Nephron (organoid): ENCODE data around the gene SYT1.

Source experiments
- H3K27ac Mint-ChIP-seq, 3 experiments: 2 replicates each; pipeline ENCODE4 v1.8.0; 2020; ENCODE audit warnings: mixed read lengths in 3 of 3, mild to moderate bottlenecking in 2 of 3, moderate library complexity in 1 of 3
- H3K27me3 Mint-ChIP-seq: 2 replicates; pipeline ENCODE4 v1.8.0; 2021; ENCODE audit warnings: low read depth, mild to moderate bottlenecking, moderate library complexity, mixed read lengths
- H3K36me3 Mint-ChIP-seq: 2 replicates; pipeline ENCODE4 v1.8.0; 2020; ENCODE audit warnings: low read depth, mixed read lengths
- H3K4me1 Mint-ChIP-seq: 2 replicates; pipeline ENCODE4 v1.8.0; 2020; ENCODE audit warnings: mixed read lengths
- H3K4me3 Mint-ChIP-seq, 3 experiments: 2 replicates each; pipeline ENCODE4 v1.8.0; 2020; ENCODE audit warnings: mild to moderate bottlenecking in 3 of 3, mixed read lengths in 3 of 3, moderate library complexity in 2 of 3
- H3K9me3 Mint-ChIP-seq: 2 replicates; pipeline ENCODE4 v1.8.0; 2020; ENCODE audit warnings: mixed read lengths
- TF ChIP-seq, protein P1 (sequence below), 3 experiments: fragments of 200-600 bp; sonication (generic); IDR thresholded peaks; one replicate each; pipeline ENCODE4 v1.5.0; 2021; ENCODE audit warnings: antibody characterized with exemption in 3 of 3; ENCODE audit not compliant: unreplicated experiment in 3 of 3

Gene SYT1

DNA sequence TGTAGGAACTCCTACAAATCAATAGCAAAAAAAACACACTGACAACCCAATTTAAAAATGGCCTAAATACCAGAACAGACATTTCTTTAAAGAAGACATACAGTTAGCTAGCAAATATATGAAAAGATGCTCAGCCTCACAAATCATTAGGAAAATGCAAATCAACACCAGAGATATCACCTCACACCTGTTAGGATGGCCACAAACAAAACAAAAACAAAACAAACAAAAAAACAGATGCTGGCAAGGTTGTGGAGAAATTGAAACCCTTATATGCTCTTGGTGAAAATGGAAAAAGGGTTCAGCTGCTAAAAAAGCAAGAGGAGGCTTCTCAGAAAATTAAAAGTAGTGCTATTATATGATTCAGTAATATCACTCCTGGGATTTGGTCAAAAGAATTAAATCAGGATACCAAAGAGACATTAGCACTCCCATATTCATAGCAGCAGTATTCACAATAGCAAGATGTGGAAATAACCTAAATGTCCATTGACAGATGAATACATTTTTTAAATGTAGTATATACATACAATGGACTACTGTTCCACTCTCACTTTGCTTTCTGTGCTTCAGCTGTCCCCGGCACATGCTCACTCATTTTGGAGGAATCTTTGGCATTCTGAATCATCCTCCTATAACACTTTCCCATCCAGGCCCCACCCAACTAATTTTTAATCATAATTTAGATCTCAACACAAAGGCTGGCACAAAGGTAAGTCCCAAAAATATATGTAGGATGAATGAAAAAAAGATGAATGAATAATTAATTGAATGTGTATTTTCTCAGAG lies 99.1 kb downstream of the SYT1 start:
- Mint-ChIP-seq H3K4me1 (peaks cover 4% of the 10 kb centered on the region), H3K27me3 (no peaks in the 10 kb centered on the region), H3K27ac (peak overlapping the region; percentile 44 to 72 (median 60)), H3K4me3 (peak overlapping the region in 1 of 3 experiments; percentile 51), H3K9me3 (no peaks in the 10 kb centered on the region), H3K36me3 (peaks cover 3% of the 10 kb centered on the region)
- TF ChIP-seq, protein P1, sequence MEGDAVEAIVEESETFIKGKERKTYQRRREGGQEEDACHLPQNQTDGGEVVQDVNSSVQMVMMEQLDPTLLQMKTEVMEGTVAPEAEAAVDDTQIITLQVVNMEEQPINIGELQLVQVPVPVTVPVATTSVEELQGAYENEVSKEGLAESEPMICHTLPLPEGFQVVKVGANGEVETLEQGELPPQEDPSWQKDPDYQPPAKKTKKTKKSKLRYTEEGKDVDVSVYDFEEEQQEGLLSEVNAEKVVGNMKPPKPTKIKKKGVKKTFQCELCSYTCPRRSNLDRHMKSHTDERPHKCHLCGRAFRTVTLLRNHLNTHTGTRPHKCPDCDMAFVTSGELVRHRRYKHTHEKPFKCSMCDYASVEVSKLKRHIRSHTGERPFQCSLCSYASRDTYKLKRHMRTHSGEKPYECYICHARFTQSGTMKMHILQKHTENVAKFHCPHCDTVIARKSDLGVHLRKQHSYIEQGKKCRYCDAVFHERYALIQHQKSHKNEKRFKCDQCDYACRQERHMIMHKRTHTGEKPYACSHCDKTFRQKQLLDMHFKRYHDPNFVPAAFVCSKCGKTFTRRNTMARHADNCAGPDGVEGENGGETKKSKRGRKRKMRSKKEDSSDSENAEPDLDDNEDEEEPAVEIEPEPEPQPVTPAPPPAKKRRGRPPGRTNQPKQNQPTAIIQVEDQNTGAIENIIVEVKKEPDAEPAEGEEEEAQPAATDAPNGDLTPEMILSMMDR (IDR thresholded peaks at IDR 0.05; ENCODE audit: unreplicated experiment in 3 of 3): no peak

DNA sequence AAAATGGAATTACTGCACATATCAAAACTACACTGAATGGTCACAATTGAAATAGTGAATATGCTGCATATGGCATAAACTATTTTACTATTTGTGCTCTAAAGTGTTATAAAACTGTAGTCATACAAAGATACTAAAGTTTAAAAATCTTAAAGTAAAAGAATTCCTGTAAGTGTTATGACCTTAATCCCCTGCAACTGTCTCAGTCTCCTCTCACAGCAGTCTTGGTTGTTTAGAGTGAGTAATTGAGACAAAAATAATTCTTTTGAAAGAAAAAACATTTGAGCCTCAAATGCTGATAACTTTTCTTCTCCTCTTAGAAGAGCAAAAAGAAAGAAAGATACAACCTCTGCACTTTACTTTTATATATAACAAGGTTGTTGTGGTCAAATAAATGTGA lies 99.9 kb downstream of the SYT1 start:
- H3K36me3 Mint-ChIP-seq: peaks cover 3% of the 10 kb centered on the region
- no peaks in the 10 kb centered on the region for H3K27me3 Mint-ChIP-seq
- TF ChIP-seq, protein P1 (IDR thresholded peaks at IDR 0.05; ENCODE audit: unreplicated experiment in 3 of 3): no peak
- no peak overlapping the region for H3K27ac Mint-ChIP-seq
- H3K4me1 Mint-ChIP-seq: peaks cover 2% of the 10 kb centered on the region
- no peak overlapping the region for H3K4me3 Mint-ChIP-seq
- no peaks in the 10 kb centered on the region for H3K9me3 Mint-ChIP-seq

DNA sequence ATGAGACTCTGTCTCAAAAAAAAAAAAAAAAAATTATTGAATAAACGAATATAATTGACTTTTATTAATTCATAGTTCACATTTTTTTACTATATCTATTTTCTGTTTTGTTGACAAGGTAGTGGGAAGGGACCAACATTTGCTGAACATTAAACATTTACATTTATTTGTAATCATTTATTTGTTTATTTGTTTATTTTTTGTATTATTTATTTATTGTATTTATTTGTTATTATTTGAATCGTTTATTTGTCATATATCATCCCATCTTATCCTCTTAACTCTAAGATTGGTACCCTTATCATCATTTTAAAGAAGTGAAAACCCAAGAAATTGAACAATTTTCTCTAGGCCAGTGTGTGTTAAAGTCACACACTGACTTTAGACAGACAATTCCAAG lies 101.5 kb downstream of the SYT1 start:
- Mint-ChIP-seq H3K4me1 (no peaks in the 10 kb centered on the region), H3K27ac (no peak overlapping the region), H3K4me3 (no peak overlapping the region), H3K27me3 (no peaks in the 10 kb centered on the region), H3K36me3 (peaks cover 3% of the 10 kb centered on the region), H3K9me3 (no peaks in the 10 kb centered on the region)
- TF ChIP-seq, protein P1 (IDR thresholded peaks at IDR 0.05; ENCODE audit: unreplicated experiment in 3 of 3): no peak

DNA sequence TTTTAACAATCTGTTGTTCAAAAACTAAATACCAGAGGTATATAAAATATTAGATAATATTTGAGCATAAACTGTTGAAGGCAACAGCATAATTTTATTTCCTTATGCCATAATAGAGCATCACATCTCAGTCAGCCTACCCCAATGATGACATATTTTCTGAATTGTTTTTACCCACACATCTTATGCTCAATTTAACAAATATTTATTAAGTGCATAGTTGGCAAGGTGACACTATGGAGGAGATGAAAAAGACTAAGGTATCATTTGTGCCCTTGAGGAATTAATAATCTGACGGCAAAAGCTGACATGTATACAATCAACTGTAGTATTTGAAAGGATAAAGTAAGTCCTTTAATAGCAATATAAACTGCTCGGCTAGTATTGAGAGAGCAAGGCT lies 102.4 kb downstream of the SYT1 start:
- no peaks in the 10 kb centered on the region for H3K4me1 Mint-ChIP-seq
- H3K9me3 Mint-ChIP-seq: no peaks in the 10 kb centered on the region
- H3K27me3 Mint-ChIP-seq: no peaks in the 10 kb centered on the region
- TF ChIP-seq, protein P1 (IDR thresholded peaks at IDR 0.05; ENCODE audit: unreplicated experiment in 3 of 3): no peak
- no peak overlapping the region for H3K4me3 Mint-ChIP-seq
- H3K27ac Mint-ChIP-seq: no peak overlapping the region
- H3K36me3 Mint-ChIP-seq: no peaks in the 10 kb centered on the region

- Mint-ChIP-seq H3K9me3 (no peaks in the 10 kb centered on the region), H3K4me3 (no peak overlapping the region), H3K4me1 (no peaks in the 10 kb centered on the region), H3K36me3 (no peaks in the 10 kb centered on the region), H3K27ac (no peak overlapping the region), H3K27me3 (no peaks in the 10 kb centered on the region)
- TF ChIP-seq, protein P1 (IDR thresholded peaks at IDR 0.05; ENCODE audit: unreplicated experiment in 3 of 3): no peak
These were observed 103.7 kb downstream of the SYT1 start for GRCh38 chr12:78968226-78968625.

DNA sequence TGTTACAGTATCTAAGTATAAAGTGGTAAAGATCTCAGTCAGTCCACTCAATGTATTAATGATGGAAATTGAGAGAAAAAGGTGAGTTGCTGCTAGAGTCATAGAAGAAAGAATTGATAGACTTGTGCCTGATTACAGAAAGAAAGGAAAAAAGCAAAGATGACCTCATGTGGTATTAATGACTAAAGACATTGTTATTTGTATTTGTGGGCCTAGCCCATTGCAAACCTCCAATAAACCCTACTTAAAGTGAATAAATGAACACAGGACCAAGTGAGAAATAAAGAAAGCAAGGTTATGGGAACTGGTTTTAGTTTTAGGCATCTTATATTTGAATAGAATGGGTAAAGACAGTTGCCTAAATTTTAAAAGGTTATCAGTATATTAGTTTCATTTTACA lies 105.5 kb downstream of the SYT1 start:
- H3K27me3 Mint-ChIP-seq: no peaks in the 10 kb centered on the region
- no peaks in the 10 kb centered on the region for H3K36me3 Mint-ChIP-seq
- TF ChIP-seq, protein P1 (IDR thresholded peaks at IDR 0.05; ENCODE audit: unreplicated experiment in 3 of 3): no peak
- H3K4me3 Mint-ChIP-seq: no peak overlapping the region
- no peaks in the 10 kb centered on the region for H3K4me1 Mint-ChIP-seq
- H3K9me3 Mint-ChIP-seq: no peaks in the 10 kb centered on the region
- no peak overlapping the region for H3K27ac Mint-ChIP-seq
